Frontal cortex (tissue), 4 donors: ENCODE data around the gene TUNAR. TPM values are rescaled to one million over a fixed set of nuclear protein-coding genes. Genes with fewer than 3 reads are reported as not detected.

Source experiments
- DNase-seq, 2 donors: peaks; one replicate each; pipeline ENCODE4 v3.0.0; 2012; ENCODE audit warnings: low spot score in 2 of 2
- FAIRE-seq: peaks from 2 replicates; lab custom pipeline; 2012; peaks lifted over from hg19 to GRCh38; lab: Jason Lieb, UNC
- total RNA-seq: library from RNA; depleted of rRNA; stranded (reverse); fragments of >200 nt; gene quantifications from one replicate; pipeline ENCODE4 v1.2.3, GENCODE V29; 2014
- donor health status: control.
- donor health status: control.
- donor health status: control.

Gene TUNAR
- total RNA-seq, 1 donor from 2014 or later, result 7.3 TPM

GRCh38 chr14:95903616-95904107 lies 27.0 kb downstream of the TUNAR start:
- DNase-seq, result no peak

GRCh38 chr14:95906591-95906990 lies 30.0 kb downstream of the TUNAR start:
- no peak for FAIRE-seq
- DNase-seq, result no peak

More at GRCh38 chr14:95903616-95904107, 27.0 kb downstream of the TUNAR start:
- no peak for FAIRE-seq

DNA sequence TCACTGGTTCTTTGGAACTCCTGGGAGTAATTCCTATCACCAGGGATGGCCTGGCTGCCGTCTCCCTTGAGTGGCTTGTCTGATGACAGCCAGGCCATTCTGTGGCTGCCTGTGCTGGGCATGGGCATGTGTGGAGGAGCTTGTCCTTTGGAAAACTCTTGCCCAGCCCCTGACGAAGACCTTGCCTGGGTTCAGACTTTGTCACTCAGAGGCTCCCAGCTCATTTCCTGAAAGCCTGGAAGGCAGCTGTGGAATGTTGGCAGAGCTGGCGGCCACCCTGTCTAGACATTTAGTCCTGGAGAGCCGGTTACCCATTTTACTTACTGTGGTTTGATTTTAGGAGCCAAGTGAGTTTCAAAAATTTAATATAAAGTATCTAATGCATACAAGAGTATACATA lies 34.0 kb downstream of the TUNAR start:
- FAIRE-seq (no peak), DNase-seq (no peak)

DNA sequence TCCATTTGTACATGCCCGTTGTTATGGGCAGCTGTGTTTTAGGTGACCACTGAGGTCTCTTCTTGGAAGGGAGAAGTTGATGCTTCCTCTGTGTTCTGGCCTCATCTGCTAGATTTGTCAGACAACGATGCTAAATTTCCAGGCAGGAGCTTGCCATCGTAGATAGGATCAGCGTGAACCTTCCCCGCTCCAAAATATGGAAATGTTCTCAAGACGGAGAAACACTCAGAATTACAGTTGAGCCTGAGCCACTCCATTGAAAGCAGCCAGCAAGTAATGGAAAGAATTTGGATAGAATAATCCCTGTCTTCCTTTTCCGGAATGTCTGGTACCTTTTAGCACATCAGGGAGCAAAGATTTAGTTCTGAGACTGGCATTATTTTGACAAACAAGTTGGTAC lies 34.8 kb downstream of the TUNAR start:
- FAIRE-seq, result no peak
- DNase-seq, result no peak

- DNase-seq (no peak), FAIRE-seq (no peak)
These were observed 38.7 kb downstream of the TUNAR start for GRCh38 chr14:95915330-95915729.

DNA sequence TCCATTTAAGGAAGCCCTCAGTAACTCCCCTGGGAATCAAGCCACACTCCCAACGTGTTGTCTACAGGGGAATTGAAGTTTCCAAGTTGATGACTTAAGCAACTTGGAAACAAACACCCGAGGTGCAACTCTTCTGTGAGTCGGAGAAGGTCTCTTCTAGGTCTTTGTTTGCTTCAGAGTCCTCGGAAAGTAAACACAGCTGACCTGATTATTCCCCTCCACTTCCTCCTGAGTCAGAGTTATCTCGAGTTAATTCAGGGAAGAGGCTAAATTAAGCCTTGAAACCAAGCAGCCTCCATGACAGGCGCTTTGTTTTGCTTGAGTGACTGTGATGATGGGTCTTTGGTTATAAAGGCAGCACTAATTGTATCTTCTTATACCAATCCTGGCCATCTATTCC lies 41.8 kb downstream of the TUNAR start:
- no peak for DNase-seq
- no peak for FAIRE-seq

DNA sequence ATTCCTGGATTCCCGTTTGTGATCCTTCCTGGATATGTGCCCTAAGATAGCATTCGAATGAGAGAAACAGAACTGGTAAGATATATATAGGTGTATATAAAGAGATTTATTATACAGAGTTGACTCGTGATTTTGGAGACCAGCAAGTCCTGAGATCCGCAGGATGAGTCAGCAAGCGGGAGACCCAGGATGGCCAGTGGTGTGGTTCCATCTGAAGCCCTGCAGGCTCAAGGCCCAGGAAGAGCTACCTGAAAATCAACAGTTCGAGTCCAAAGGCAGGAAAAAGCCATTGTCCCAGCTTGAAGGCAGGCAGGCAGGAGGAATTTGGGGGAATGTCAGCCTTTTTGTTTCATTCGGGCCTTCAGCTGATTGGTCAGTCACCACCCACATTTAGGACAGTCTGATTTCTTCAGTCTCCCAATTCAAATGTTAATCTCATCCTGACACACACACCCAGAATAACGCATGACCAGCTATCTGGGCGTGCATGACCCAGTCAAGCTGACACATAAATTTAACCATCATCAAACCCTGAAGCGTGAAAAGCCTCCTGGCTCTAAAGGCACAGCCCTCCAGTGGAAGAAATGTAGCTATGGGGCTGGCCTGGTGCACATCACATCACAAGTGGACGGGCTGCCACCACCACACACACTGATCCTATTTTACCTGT lies 44.3 kb downstream of the TUNAR start:
- DNase-seq (no peak), FAIRE-seq (no peak)

GRCh38 chr14:95922080-95922479 lies 45.4 kb downstream of the TUNAR start:
- DNase-seq (no peak), FAIRE-seq (no peak)

- FAIRE-seq, result no peak
- no peak for DNase-seq
These were observed 52.1 kb downstream of the TUNAR start for GRCh38 chr14:95928751-95929150.

DNA sequence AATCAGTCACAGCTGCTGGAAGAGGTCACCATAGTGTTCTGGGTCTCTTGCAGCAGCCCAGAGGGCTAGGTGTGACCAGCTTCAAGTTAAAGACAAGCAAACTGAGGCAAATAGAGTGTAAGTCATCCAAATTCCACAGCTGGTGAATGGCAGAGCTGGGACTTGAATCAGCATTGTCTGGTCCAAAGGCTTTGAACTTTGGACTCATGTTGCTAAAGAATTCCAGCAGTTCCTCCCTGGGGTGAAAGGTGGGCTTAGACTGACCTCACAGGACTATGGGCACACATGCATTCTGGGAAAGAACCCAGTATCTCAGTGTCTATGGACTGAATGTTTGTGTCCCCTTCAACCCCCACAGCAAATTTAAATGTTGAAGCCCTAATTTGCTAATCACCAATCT lies 54.8 kb downstream of the TUNAR start:
- DNase-seq (no peak), FAIRE-seq (no peak)

DNA sequence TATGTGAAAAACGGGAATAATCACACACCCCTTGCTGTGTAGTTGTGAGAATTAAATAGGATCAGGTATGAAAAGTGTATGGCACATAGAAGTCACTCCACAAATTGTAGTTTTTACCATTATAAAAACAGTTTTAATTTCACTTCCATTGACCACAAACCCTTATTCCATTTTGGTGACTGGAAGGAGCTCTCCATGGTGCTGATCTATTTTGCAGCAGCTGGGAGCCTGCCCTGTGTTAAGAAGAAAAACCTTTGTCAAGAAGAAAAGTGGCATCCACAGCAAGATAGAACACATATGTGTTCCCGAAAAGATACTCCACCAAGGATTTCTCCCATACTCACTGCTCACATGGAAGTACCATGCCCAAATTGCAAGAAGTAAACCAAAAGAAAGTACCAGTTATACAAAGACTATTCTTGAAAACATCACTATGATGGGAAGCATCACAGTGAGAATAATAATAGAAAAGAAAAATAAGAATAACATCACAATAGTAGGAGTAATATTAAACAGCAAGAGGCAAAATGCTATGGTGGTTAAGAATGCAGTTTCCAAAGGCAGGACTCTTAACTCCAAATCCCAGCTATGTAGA lies 58.7 kb downstream of the TUNAR start:
- DNase-seq (no peak), FAIRE-seq (no peak)

- DNase-seq (no peak), FAIRE-seq (no peak)
These were observed 59.4 kb downstream of the TUNAR start for GRCh38 chr14:95936041-95936440.

- FAIRE-seq, result no peak
- DNase-seq, result no peak
These were observed 62.7 kb downstream of the TUNAR start for GRCh38 chr14:95939335-95939734.

- no peak for DNase-seq
- FAIRE-seq, result no peak
These were observed 65.3 kb downstream of the TUNAR start for GRCh38 chr14:95941897-95942296.

GRCh38 chr14:95943699-95944098 lies 67.1 kb downstream of the TUNAR start:
- no peak for FAIRE-seq
- DNase-seq, result peak in 1 of 2 donors; percentile 38

- no peak for FAIRE-seq
- no peak for DNase-seq
These were observed 67.8 kb downstream of the TUNAR start for GRCh38 chr14:95944462-95944861.

DNA sequence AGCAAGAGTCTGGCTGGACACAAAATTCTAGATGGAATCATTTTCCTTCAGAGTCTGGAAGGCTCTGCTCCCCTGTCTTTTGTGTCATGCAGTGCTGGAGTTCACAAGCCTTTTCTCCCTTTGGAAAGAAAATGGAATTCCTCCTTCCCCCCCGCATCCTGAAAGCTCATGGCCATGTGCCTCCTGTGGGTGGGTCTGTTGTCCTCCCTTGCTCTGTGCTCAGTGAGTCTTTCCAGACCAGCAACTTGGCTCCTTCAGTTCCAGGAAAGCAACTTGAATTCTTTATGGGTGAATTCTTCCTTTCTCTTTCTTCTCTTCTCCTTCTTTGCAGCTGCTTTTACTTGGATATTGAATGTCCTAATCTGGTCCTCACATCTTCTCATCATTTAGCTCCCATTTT lies 70.2 kb downstream of the TUNAR start:
- no peak for DNase-seq
- FAIRE-seq, result no peak

- no peak for FAIRE-seq
- no peak for DNase-seq
These were observed 71.9 kb downstream of the TUNAR start for GRCh38 chr14:95948558-95948981.

DNA sequence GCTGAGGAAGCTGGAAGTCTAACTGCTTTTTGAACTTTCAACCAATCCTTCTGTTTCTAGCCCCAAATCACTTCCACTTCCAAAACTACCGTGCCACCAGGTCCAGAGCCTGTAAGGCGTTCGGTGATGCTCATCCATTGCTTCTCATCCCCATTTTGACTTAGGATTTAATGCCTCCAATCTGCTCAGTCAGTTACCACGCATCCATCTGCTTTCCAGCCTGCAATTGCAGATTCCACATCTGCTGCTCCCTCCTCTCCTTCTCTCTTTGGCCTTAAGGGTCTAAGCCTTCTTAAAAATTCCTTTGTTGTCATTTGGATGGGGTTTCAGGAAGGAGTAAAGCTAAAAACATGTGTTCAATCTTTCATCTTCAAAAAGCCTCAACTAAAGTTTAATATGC lies 74.7 kb downstream of the TUNAR start:
- no peak for DNase-seq
- FAIRE-seq, result no peak

DNA sequence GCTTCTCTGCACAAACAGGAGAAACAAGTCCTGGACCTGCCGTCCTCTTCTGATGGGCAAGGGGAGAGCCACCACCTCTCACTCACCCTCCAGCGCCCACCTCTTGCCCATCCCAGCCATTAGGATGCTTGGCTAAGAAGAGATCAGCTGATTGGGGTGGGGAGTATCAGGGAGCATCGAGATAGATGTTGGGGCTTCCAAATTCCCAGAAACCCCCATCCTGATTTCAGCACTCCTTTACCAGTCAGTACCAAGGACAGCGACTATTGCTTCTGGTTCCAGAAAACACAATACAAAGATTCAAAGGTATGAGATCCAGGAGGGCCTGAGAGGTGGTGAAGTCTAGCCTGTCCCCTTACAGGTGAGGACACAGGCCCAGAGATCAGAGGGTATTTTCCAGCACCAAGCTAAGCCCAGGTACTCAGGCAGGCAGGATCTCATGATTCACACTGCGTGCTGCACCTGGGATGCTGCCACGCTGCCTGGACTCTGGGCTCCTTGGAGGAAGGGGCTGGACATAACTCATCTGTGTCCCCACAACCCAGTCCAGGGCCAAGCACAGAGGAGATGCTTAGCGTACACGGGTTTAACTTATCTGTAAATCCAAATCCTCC lies 76.6 kb downstream of the TUNAR start:
- FAIRE-seq (no peak), DNase-seq (no peak)
